Measurements from ENCODE around the gene MAGED4. TPM values are rescaled to one million over a fixed set of nuclear protein-coding genes. Genes with fewer than 3 reads are reported as not detected.
A peak's percentile ranks its signal among the peaks of the same experiment; 100 is the strongest.
"Not testable (repeated sequence)": the region's sequence is repeated elsewhere in the genome, so short reads cannot be mapped to it uniquely, and the experiment has no call there.

The MAGED4 gene
- 1 to 10 TPM; 1.4 to 1.5 TPM for total RNA-seq
- polyA plus RNA-seq, result 1 to 10 TPM; 1.5 to 2.2 (median 1.7) TPM
- total RNA-seq, result 0 to 0.09 (median 0) reads per million in 6 experiments

GRCh38 chrX:52184440-52185077 is at the start of gene MAGED4:
MAGED4 (plus strand) TSS chrX:52184888; CDS start chrX:52185923, 1,035 bp downstream.
- DNase-seq, POLR2A ChIA-PET, H3K27me3 Mint-ChIP-seq, H3K27ac Mint-ChIP-seq, H3K4me3 Mint-ChIP-seq, H3K4me1 Mint-ChIP-seq, H3K36me3 Mint-ChIP-seq, H3K9me3 Mint-ChIP-seq: not testable (repeated sequence)
- ATAC-seq, result peak; percentile 36 to 42

- H3K9me3 Mint-ChIP-seq, result no peaks in the 10 kb centered on the region
- DNase-seq, result no peak
- POLR2A ChIA-PET, result no interaction called here
- no peak for ATAC-seq
- no peaks in the 10 kb centered on the region for H3K4me1 Mint-ChIP-seq
- no peaks in the 10 kb centered on the region for H3K36me3 Mint-ChIP-seq
- H3K27me3 Mint-ChIP-seq, result no peaks in the 10 kb centered on the region
- no peak overlapping the region for H3K27ac Mint-ChIP-seq
- H3K4me3 Mint-ChIP-seq, result no peak overlapping the region
Observed at GRCh38 chrX:52138830-52139544, 45.7 kb upstream of the MAGED4 start.

GRCh38 chrX:52139545-52139895 is 45.2 kb upstream of the MAGED4 start:
- no peak for ATAC-seq
- H3K27me3 Mint-ChIP-seq, result no peaks in the 10 kb centered on the region

GRCh38 chrX:52140020-52140419 is 44.7 kb upstream of the MAGED4 start:
- Mint-ChIP-seq H3K9me3 (no peaks in the 10 kb centered on the region), H3K4me1 (no peaks in the 10 kb centered on the region), H3K27ac (no peak overlapping the region), H3K27me3 (no peaks in the 10 kb centered on the region), H3K36me3 (no peaks in the 10 kb centered on the region), H3K4me3 (no peak overlapping the region)
- POLR2A ChIA-PET, result no interaction called here
- no peak for DNase-seq
- ATAC-seq, result no peak

More at GRCh38 chrX:52139545-52139895, 45.2 kb upstream of the MAGED4 start:
- POLR2A ChIA-PET, result no interaction called here
- H3K36me3 Mint-ChIP-seq, result no peaks in the 10 kb centered on the region
- H3K4me3 Mint-ChIP-seq, result no peak overlapping the region
- no peaks in the 10 kb centered on the region for H3K4me1 Mint-ChIP-seq
- no peaks in the 10 kb centered on the region for H3K9me3 Mint-ChIP-seq
- no peak overlapping the region for H3K27ac Mint-ChIP-seq
- DNase-seq, result no peak

- H3K27me3 Mint-ChIP-seq, ATAC-seq, H3K9me3 Mint-ChIP-seq, H3K4me3 Mint-ChIP-seq, H3K36me3 Mint-ChIP-seq, DNase-seq, H3K27ac Mint-ChIP-seq, POLR2A ChIA-PET, H3K4me1 Mint-ChIP-seq: not testable (repeated sequence)
Observed at GRCh38 chrX:52150667-52151066, 34.0 kb upstream of the MAGED4 start.

GRCh38 chrX:52160140-52160539 is 24.5 kb upstream of the MAGED4 start:
- H3K36me3 Mint-ChIP-seq, POLR2A ChIA-PET, H3K9me3 Mint-ChIP-seq, H3K4me1 Mint-ChIP-seq, H3K27ac Mint-ChIP-seq, H3K4me3 Mint-ChIP-seq, ATAC-seq: not testable (repeated sequence)
- peaks cover 0 to 11% (median 2%) of the 10 kb centered on the region in 5 donors for H3K27me3 Mint-ChIP-seq
- peak in 1 of 10 donors; percentile 2 for DNase-seq

- no peak for ATAC-seq
- Mint-ChIP-seq H3K27me3 (peaks cover 5 to 26% (median 13%) of the 10 kb centered on the region in 5 donors), H3K36me3 (no peaks in the 10 kb centered on the region), H3K4me3 (no peak overlapping the region), H3K9me3 (peaks cover 0 to 7% (median 0%) of the 10 kb centered on the region in 9 donors), H3K4me1 (peaks cover 0 to 2% (median 0%) of the 10 kb centered on the region in 4 donors), H3K27ac (no peak overlapping the region)
- no peak for DNase-seq
- POLR2A ChIA-PET, result no interaction called here
Observed at GRCh38 chrX:52166840-52167239, 17.8 kb upstream of the MAGED4 start.

GRCh38 chrX:52171055-52171454 is 13.6 kb upstream of the MAGED4 start:
- H3K36me3 Mint-ChIP-seq, POLR2A ChIA-PET: not testable (repeated sequence)
- H3K9me3 Mint-ChIP-seq, result peaks cover 0 to 13% (median 4%) of the 10 kb centered on the region in 9 donors

GRCh38 chrX:52185078-52185453 is 378 bp downstream of the MAGED4 start:
- H3K9me3 Mint-ChIP-seq, DNase-seq, H3K27me3 Mint-ChIP-seq, H3K4me1 Mint-ChIP-seq, H3K27ac Mint-ChIP-seq, POLR2A ChIA-PET, H3K4me3 Mint-ChIP-seq, H3K36me3 Mint-ChIP-seq: not testable (repeated sequence)
- peak; percentile 16 to 28 for ATAC-seq

More at GRCh38 chrX:52171055-52171454, 13.6 kb upstream of the MAGED4 start:
- not testable (repeated sequence) for H3K4me1 Mint-ChIP-seq, H3K4me3 Mint-ChIP-seq, H3K27ac Mint-ChIP-seq, ATAC-seq, DNase-seq
- peaks cover 8 to 32% (median 17%) of the 10 kb centered on the region in 5 donors for H3K27me3 Mint-ChIP-seq

- H3K27me3 Mint-ChIP-seq, ATAC-seq, H3K36me3 Mint-ChIP-seq, DNase-seq, H3K4me3 Mint-ChIP-seq, H3K4me1 Mint-ChIP-seq, POLR2A ChIA-PET, H3K9me3 Mint-ChIP-seq, H3K27ac Mint-ChIP-seq: not testable (repeated sequence)
Observed at GRCh38 chrX:52211405-52211804, 26.7 kb downstream of the MAGED4 start.

- peaks cover 0 to 3% (median 0%) of the 10 kb centered on the region in 3 donors for H3K36me3 Mint-ChIP-seq
- H3K27ac Mint-ChIP-seq, result no peak overlapping the region
- POLR2A ChIA-PET, result no interaction called here
- no peak overlapping the region for H3K4me3 Mint-ChIP-seq
- H3K9me3 Mint-ChIP-seq, result no peaks in the 10 kb centered on the region
- H3K4me1 Mint-ChIP-seq, result peaks cover 0 to 2% (median 0%) of the 10 kb centered on the region in 4 donors
- peaks cover 0 to 9% (median 3%) of the 10 kb centered on the region in 5 donors for H3K27me3 Mint-ChIP-seq
- ATAC-seq (no peak), DNase-seq (no peak)
Observed at GRCh38 chrX:52213276-52213675, 28.6 kb downstream of the MAGED4 start.

GRCh38 chrX:52216541-52216940 is 31.9 kb downstream of the MAGED4 start:
- Mint-ChIP-seq H3K27me3 (peaks cover 0 to 22% (median 9%) of the 10 kb centered on the region in 5 donors), H3K4me1 (peaks cover 0 to 2% (median 0%) of the 10 kb centered on the region in 4 donors), H3K36me3 (peaks cover 0 to 9% (median 0%) of the 10 kb centered on the region in 3 donors), H3K9me3 (peaks cover 0 to 10% (median 0%) of the 10 kb centered on the region in 9 donors), H3K27ac (no peak overlapping the region), H3K4me3 (no peak overlapping the region)
- DNase-seq (no peak), ATAC-seq (no peak)
- POLR2A ChIA-PET, result no interaction called here

GRCh38 chrX:52217494-52218160 is 32.9 kb downstream of the MAGED4 start:
- no peak for ATAC-seq
- no peak for DNase-seq
- no peak overlapping the region for H3K4me3 Mint-ChIP-seq
- H3K27ac Mint-ChIP-seq, result no peak overlapping the region
- H3K4me1 Mint-ChIP-seq, result peaks cover 0 to 2% (median 0%) of the 10 kb centered on the region in 4 donors
- peaks cover 0 to 10% (median 0%) of the 10 kb centered on the region in 9 donors for H3K9me3 Mint-ChIP-seq
- POLR2A ChIA-PET, result no interaction called here
- H3K36me3 Mint-ChIP-seq, result peaks cover 0 to 9% (median 0%) of the 10 kb centered on the region in 3 donors
- peaks cover 0 to 23% (median 9%) of the 10 kb centered on the region in 5 donors for H3K27me3 Mint-ChIP-seq
